Measurements from ENCODE around the gene SCGB1A1. TPM values are rescaled to one million over a fixed set of nuclear protein-coding genes. Genes with fewer than 3 reads are reported as not detected.
A peak's percentile ranks its signal among the peaks of the same experiment; 100 is the strongest.

The SCGB1A1 gene
- total RNA-seq, 4 donors from 2014 or later = 3.0 TPM; not detected in 3

DNA sequence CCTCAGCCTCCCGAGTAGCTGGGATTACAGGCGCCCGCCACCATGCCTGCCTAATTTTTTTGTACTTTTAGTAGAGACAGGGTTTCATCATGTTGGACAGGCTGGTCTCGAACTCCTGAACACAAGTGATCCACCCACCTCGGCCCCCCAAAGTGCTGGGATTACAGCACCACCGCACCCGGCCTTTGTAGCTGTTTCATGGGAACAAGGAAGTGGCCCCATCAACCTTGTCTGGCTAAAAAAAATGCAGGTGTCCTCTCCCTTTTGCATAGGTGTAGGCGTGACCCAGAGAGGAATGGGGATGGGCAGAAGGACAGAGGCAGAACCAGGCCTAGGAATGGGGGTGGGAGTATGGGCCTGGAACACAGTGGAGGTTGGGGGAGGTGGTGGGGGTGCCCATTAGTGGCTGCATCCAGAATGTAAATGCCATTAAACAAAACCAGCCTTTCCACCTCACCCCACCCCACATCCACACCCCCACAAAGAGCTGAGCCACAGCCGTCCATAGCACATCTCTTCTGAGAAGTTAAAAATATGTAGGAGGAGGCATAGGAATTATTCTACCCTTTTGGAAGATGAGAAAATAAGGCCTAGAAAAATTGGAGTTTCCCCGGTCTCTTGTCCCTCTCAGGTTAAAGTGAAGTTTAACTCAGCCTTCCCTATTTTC lies 22.8 kb upstream of the SCGB1A1 start:
- Histone ChIP-seq H3K9me3 (no peaks in the 10 kb centered on the region), H3K36me3 (no peaks in the 10 kb centered on the region), H3K27me3 (no peaks in the 10 kb centered on the region), H3K27ac (replicated peaks in 1 of 4) (peak overlapping the region; percentile 56 to 81 (median 77)), H3K4me3 (no peak overlapping the region), H3K4me1 (peaks cover 45 to 67% (median 67%) of the 10 kb centered on the region in 4 donors)
- DNase-seq (ENCODE audit: extremely low spot score) = no peak
- intact Hi-C loops (cut with DNase I) = loop anchor here (5.0 kb wide), 1 partner anchor 146 kb away; no protein-coding TSS in a partner anchor
- no peak for TF ChIP-seq CTCF (IDR thresholded peaks at IDR 0.05)
- TF ChIP-seq EP300 (IDR thresholded peaks at IDR 0.05) = no peak
- no peak for TF ChIP-seq POLR2AphosphoS5 (IDR thresholded peaks at IDR 0.05)
- no peak for TF ChIP-seq POLR2A (IDR thresholded peaks at IDR 0.05; ENCODE audit: low read depth)
- 83% methylated on average over 10 of the region's 10 CpGs for WGBS

DNA sequence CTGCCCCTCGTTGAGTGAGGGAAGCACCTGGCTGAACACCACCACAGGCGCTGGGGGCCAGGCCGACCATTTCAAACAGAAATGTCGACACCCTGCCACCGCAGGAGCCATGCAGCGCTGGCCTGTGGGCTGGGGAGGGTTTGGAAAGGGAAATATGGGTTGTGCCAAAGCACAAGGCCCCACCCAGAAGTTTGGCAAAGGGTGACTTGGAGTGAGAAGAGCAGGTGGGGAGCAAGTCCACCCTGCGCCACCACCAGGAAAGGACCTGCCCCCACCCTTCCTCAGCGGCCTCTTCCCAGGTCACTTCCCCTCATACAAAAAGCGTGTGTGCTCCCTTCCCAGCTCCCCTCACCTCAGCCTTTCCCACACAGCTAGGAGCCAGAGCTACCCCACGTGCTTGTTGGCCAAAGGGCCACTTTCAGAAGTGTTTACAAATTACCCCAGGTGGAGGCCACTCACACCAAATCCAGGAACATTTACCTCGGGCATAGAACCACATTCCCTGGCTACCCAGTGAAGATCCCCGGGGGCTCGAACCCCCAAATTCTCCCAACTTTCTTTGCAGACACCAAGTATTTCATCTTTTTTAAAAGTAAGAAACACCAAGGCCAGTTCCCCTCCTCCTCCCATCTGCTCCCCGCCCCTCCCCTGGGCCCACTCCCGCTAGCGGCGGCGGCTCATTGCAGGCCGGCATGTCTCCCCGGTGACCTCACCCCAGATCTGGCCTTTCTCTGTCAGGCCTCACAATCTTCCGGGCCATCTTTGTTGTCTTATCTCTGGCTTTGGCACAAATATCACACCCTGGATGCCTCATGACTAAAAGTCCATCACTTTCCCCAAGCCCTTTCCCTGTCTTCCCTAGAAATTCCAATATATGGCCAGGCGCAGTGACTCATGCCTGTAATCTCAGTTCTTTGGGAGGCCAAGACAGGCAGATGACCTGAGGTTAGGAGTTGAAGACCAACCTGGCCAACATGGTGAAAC lies 20.5 kb upstream of the SCGB1A1 start:
- TF ChIP-seq POLR2AphosphoS5 (IDR thresholded peaks at IDR 0.05) (no peak), POLR2A (IDR thresholded peaks at IDR 0.05; ENCODE audit: low read depth) (no peak), EP300 (IDR thresholded peaks at IDR 0.05) (no peak), CTCF (IDR thresholded peaks at IDR 0.05) (no peak)
- Histone ChIP-seq H3K27ac (replicated peaks in 1 of 4) (peak overlapping the region; percentile 74 to 83 (median 80)), H3K4me3 (no peak overlapping the region), H3K9me3 (no peaks in the 10 kb centered on the region), H3K4me1 (peaks cover 63 to 90% (median 90%) of the 10 kb centered on the region in 4 donors), H3K27me3 (no peaks in the 10 kb centered on the region), H3K36me3 (no peaks in the 10 kb centered on the region)
- intact Hi-C loops (cut with DNase I) = loop anchor here (5.0 kb wide), 1 partner anchor 144 kb away; no protein-coding TSS in a partner anchor
- 40% methylated on average over 22 of the region's 22 CpGs for WGBS
- DNase-seq (ENCODE audit: extremely low spot score) = no peak

DNA sequence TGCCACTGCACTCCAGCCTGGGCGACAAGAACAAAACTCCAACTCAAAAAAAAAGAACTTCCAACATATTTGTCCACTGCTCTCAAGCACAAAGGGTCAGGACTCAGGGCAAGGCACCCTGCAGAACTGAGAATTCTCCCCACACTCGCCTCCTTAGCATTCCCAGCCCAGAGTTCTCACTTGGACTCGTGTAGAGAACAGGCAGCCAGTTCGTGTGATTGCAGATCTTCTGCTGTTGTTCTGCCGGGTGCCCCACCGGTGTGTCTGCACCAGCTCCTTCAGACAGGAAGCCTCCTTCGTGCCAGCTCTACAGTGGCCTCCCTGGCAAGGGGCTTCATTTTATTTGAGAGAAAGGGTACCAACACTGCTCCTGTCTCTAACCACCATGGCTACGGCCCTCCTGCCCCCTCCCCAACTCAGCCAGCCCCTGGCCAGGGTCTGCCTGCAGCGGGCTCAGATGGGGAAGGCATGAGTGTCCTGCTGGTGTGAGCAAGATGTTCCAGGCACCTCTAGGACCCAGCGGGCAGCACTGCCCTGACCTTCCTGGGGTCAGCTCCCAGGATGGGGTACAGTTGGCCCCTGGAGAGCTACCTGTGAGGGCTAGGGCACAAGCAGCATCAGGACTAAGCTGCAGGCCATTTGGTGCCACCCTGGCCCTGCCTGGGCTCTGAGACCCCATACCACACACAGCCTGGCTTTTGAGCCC lies 19.5 kb upstream of the SCGB1A1 start:
- DNase-seq (ENCODE audit: extremely low spot score) = no peak
- H3K36me3 ChIP-seq = no peaks in the 10 kb centered on the region
- 41% methylated on average over 8 of the region's 10 CpGs for WGBS
- intact Hi-C loops (cut with DNase I) = loop anchor here (5.0 kb wide), 1 partner anchor 143 kb away; no protein-coding TSS in a partner anchor
- no peaks in the 10 kb centered on the region for H3K9me3 ChIP-seq
- TF ChIP-seq EP300 (IDR thresholded peaks at IDR 0.05) (no peak), POLR2AphosphoS5 (IDR thresholded peaks at IDR 0.05) (peak in 1 of 2 donors; percentile 24)
- peaks cover 63 to 94% (median 94%) of the 10 kb centered on the region in 4 donors for H3K4me1 ChIP-seq
- H3K27ac ChIP-seq (replicated peaks in 1 of 4) = peak overlapping the region; percentile 74 to 83 (median 80)
- no peaks in the 10 kb centered on the region for H3K27me3 ChIP-seq
- peak overlapping the region in 1 of 4 donors; percentile 3 for H3K4me3 ChIP-seq

- no peak for DNase-seq (ENCODE audit: extremely low spot score)
- no peaks in the 10 kb centered on the region for H3K27me3 ChIP-seq
- H3K36me3 ChIP-seq = no peaks in the 10 kb centered on the region
- no peaks in the 10 kb centered on the region for H3K9me3 ChIP-seq
- no peak for TF ChIP-seq POLR2AphosphoS5 (IDR thresholded peaks at IDR 0.05)
- no peak for TF ChIP-seq CTCF (IDR thresholded peaks at IDR 0.05)
- no peak for TF ChIP-seq POLR2A (IDR thresholded peaks at IDR 0.05; ENCODE audit: low read depth)
- TF ChIP-seq EP300 (IDR thresholded peaks at IDR 0.05) = no peak
- intact Hi-C loops (cut with DNase I) = loop anchor here (5.0 kb wide), 1 partner anchor 142 kb away; no protein-coding TSS in a partner anchor
- WGBS = 49% methylated on average over 7 of the region's 7 CpGs
- H3K4me3 ChIP-seq = peak overlapping the region in 1 of 4 donors; percentile 3
- H3K4me1 ChIP-seq = peaks cover 62 to 89% (median 89%) of the 10 kb centered on the region in 4 donors
- peak overlapping the region; percentile 74 to 83 (median 80) for H3K27ac ChIP-seq (replicated peaks in 1 of 4)
Observed at GRCh38 chr11:62399878-62400266, 19.0 kb upstream of the SCGB1A1 start.

Data from esophagus muscularis mucosa (tissue), 4 donors.